SU-DHL-6 (cell line): Measurements from ENCODE around the gene SNX4.
"Not testable (repeated sequence)": the region's sequence is repeated elsewhere in the genome, so short reads cannot be mapped to it uniquely, and the experiment has no call there.

Experiments
- H2AFZ ChIP-seq: fragments of 200-600 bp; sonication (generic); 2 replicates; pipeline ENCODE4 v1.6.1; 2014; ENCODE audit warnings: low read depth, mild to moderate bottlenecking, moderate library complexity, mixed read lengths, antibody characterized with exemption, low read length; ENCODE audit not compliant: severe bottlenecking
- H3F3A ChIP-seq: fragments of 200-600 bp; shearing (Covaris generic); 2 replicates; pipeline ENCODE4 v1.6.0; 2016; ENCODE audit warnings: antibody characterized with exemption, mild to moderate bottlenecking; ENCODE audit not compliant: insufficient read depth
- H3K27ac ChIP-seq: fragments of 200-600 bp; sonication (generic); 2 replicates; pipeline ENCODE4 v1.5.1; 2016; ENCODE audit warnings: low read depth, mild to moderate bottlenecking, low read length, moderate library complexity, mixed read lengths
- H3K27me3 ChIP-seq: fragments of 200-600 bp; sonication (generic), shearing (Covaris generic); 2 replicates; pipeline ENCODE4 v1.6.0; 2014; ENCODE audit warnings: mild to moderate bottlenecking, low read length
- H3K36me3 ChIP-seq: fragments of 200-600 bp; sonication (generic); 2 replicates; pipeline ENCODE4 v1.6.1; 2014; ENCODE audit warnings: mild to moderate bottlenecking, low read length, mixed read lengths
- H3K4me2 ChIP-seq: fragments of 300-600, 200-600 bp; shearing (Covaris generic), sonication (generic); 2 replicates; pipeline ENCODE4 v1.6.0; 2014; ENCODE audit warnings: low read length, low read depth, mild to moderate bottlenecking; ENCODE audit not compliant: poor library complexity, severe bottlenecking
- H3K4me3 ChIP-seq: fragments of 200-600 bp; sonication (generic); 2 replicates; pipeline ENCODE4 v1.5.1; 2014; ENCODE audit warnings: antibody characterized with exemption, low read length, mild to moderate bottlenecking, mixed read lengths; ENCODE audit not compliant: insufficient read depth, poor library complexity, severe bottlenecking
- H3K79me2 ChIP-seq: fragments of 200-600 bp; sonication (generic); 2 replicates; pipeline ENCODE4 v1.6.1; 2014; ENCODE audit warnings: mild to moderate bottlenecking, low read length, moderate library complexity; ENCODE audit not compliant: insufficient read depth
- H3K9ac ChIP-seq: fragments of 200-600 bp; sonication (generic); 2 replicates; pipeline ENCODE4 v1.7.0; 2014; ENCODE audit warnings: mild to moderate bottlenecking, low read length
- H3K9me2 ChIP-seq: fragments of 200-600 bp; sonication (generic); replicated peaks from 2 replicates; pipeline ENCODE4 v1.6.1; 2014; ENCODE audit warnings: low read length; ENCODE audit not compliant: insufficient read depth
- H3K9me3 ChIP-seq: fragments of 200-600 bp; sonication (generic); 2 replicates; pipeline ENCODE4 v1.6.1; 2014; ENCODE audit warnings: low read length, mixed read lengths; ENCODE audit not compliant: insufficient read depth
- H4K20me1 ChIP-seq: fragments of 200-600 bp; sonication (generic); 2 replicates; pipeline ENCODE4 v1.6.1; 2014; ENCODE audit warnings: low read depth, mild to moderate bottlenecking, antibody characterized with exemption, low read length, moderate library complexity, mixed read lengths
- EZH2phosphoT487 ChIP-seq: fragments of 200-600 bp; sonication (generic), shearing (Covaris generic); conservative IDR thresholded peaks from 2 replicates; pipeline ENCODE4 v1.6.1; 2018; ENCODE audit warnings: mild to moderate bottlenecking, antibody characterized with exemption, low read length, moderate library complexity, mixed read lengths
- TF ChIP-seq, protein P1 (sequence below): fragments of 200-600 bp; sonication (generic); IDR thresholded peaks from one replicate; pipeline ENCODE4 v1.5.1; 2017; ENCODE audit warnings: antibody characterized with exemption, mild to moderate bottlenecking, low read length, moderate library complexity; ENCODE audit not compliant: insufficient read depth, poor library complexity, severe bottlenecking

SNX4 gene

DNA sequence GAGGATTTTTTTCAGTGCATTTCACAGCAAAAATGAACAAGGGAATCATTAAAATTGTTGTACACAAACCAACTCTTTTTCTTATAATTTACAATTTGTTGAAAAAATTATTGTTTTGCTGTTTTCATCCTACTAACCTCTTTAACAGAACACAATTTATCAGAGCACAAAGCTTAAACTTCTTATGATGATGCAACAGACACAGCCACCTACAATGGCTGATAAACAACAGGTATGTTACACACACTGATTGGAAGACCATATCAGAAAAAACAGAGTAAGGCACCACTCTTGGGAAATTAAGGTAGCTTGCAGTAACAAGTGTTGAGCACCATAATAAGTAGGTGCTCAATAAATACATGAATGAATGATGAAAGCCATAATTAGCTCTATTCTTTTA is 8.9 kb upstream of the SNX4 start:
- Histone ChIP-seq H3K27me3 (no peaks in the 10 kb centered on the region), H2AFZ (no peak overlapping the region), H3K9me3 (no peaks in the 10 kb centered on the region), H4K20me1 (no peaks in the 10 kb centered on the region), H3K79me2 (0 out of 2 replicates have a peak, but pooled peaks cover 4% of the 10 kb centered on the region), H3K9ac (no peak overlapping the region), H3K4me3 (no peak overlapping the region), H3F3A (0 out of 2 replicates have a peak, but pooled peaks cover 5% of the 10 kb centered on the region), H3K36me3 (peaks cover 30% of the 10 kb centered on the region; the same call in 1 of the 2 replicates), H3K4me2 (no peak overlapping the region), H3K27ac (no peak overlapping the region), H3K9me2 (no peaks in the 10 kb centered on the region)
- no peak for TF ChIP-seq EZH2phosphoT487
- TF ChIP-seq, protein P1, sequence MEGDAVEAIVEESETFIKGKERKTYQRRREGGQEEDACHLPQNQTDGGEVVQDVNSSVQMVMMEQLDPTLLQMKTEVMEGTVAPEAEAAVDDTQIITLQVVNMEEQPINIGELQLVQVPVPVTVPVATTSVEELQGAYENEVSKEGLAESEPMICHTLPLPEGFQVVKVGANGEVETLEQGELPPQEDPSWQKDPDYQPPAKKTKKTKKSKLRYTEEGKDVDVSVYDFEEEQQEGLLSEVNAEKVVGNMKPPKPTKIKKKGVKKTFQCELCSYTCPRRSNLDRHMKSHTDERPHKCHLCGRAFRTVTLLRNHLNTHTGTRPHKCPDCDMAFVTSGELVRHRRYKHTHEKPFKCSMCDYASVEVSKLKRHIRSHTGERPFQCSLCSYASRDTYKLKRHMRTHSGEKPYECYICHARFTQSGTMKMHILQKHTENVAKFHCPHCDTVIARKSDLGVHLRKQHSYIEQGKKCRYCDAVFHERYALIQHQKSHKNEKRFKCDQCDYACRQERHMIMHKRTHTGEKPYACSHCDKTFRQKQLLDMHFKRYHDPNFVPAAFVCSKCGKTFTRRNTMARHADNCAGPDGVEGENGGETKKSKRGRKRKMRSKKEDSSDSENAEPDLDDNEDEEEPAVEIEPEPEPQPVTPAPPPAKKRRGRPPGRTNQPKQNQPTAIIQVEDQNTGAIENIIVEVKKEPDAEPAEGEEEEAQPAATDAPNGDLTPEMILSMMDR = no peak

DNA sequence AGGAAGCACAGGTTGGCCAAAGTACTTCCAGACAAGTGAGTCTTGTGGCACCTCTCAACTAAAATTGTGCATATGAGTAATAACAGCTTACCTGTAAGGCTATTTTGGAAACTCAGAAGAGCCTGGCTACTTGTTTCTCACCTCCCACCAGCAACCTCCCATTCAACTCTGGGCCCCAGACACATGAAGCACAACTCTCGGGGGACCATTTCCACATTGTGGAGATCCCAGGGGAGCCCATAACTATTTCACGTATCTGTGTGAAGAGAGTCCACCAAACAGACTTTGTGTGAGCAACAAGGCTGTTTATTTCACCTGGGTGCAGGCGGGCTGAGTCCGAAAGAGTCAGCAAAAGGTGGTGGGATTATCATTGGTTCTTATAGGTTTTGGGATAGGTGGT is 5.2 kb upstream of the SNX4 start:
- Histone ChIP-seq H3K4me3 (no peak overlapping the region), H3K9ac (no peak overlapping the region), H3K27ac (no peak overlapping the region)

DNA sequence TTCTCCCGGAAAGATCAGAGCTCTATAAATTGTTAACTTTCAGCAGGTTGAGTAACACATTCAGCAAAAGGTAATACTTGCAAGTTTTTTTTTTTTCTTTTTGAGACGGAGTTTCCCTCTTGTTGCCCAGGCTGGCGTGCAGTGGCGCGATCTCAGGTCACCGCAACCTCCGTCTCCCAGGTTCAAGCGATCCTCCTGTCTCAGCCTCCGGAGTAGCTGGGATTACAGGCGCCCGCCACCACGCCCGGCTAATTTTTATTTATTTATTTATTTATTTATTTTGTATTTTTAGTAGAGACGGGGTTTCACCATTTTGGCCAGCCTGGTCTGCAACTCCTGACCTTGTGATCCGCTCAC is 539 bp upstream of the SNX4 start:
- peak overlapping the region; percentile 99 for H2AFZ ChIP-seq
- not testable (repeated sequence) for H3K36me3 ChIP-seq, H3K9me3 ChIP-seq, H3K27me3 ChIP-seq, H3K27ac ChIP-seq, H3F3A ChIP-seq, H3K9me2 ChIP-seq, H4K20me1 ChIP-seq
- H3K9ac ChIP-seq = peak overlapping the region; percentile 84
- H3K4me3 ChIP-seq = peak overlapping the region; percentile 68
- H3K79me2 ChIP-seq = peaks cover 32% of the 10 kb centered on the region
- peak overlapping the region; percentile 69 for H3K4me2 ChIP-seq

More for the DNA sequence above, 5.2 kb upstream of the SNX4 start:
- Histone ChIP-seq H4K20me1 (no peaks in the 10 kb centered on the region), H3K36me3 (peaks cover 16% of the 10 kb centered on the region; the same call in 1 of the 2 replicates), H3F3A (0 out of 2 replicates have a peak, but pooled peaks cover 5% of the 10 kb centered on the region), H3K9me3 (no peaks in the 10 kb centered on the region), H3K9me2 (no peaks in the 10 kb centered on the region), H3K4me2 (no peak overlapping the region), H3K79me2 (no peaks in the 10 kb centered on the region), H3K27me3 (no peaks in the 10 kb centered on the region), H2AFZ (no peak overlapping the region)
- TF ChIP-seq EZH2phosphoT487 = no peak
- TF ChIP-seq, protein P1 = no peak

DNA sequence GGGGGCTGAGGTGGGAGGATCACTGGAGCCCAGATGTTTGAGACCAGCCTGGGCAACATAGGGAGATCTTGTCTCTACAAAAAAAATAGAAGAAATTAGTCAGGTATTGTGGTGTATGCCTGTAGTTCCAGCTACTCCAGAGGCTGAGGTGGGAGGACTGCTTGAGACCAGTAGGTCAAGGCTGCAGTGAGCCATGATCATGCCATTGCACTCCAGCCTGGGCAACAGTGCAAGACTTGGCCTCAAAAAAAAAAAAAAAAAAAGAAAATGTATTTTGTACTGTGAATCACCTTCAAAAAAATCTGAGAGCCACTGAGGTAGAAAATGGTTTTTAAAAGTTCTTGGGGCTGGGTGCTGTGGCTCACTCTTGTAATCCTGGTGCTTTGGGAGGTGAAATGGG is 4.6 kb downstream of the SNX4 start:
- Histone ChIP-seq H3K79me2 (peaks cover 64% of the 10 kb centered on the region), H3K9ac (no peak overlapping the region), H3K27me3 (no peaks in the 10 kb centered on the region), H3K4me2 (no peak overlapping the region), H3F3A (0 out of 2 replicates have a peak, but pooled peaks cover 3% of the 10 kb centered on the region), H3K27ac (no peak overlapping the region), H3K4me3 (no peak overlapping the region), H3K9me3 (no peaks in the 10 kb centered on the region), H3K9me2 (no peaks in the 10 kb centered on the region), H4K20me1 (no peaks in the 10 kb centered on the region), H2AFZ (no peak overlapping the region), H3K36me3 (no peaks in the 10 kb centered on the region; the same call in 1 of the 2 replicates)
- TF ChIP-seq EZH2phosphoT487 = no peak
- TF ChIP-seq, protein P1 = no peak
